Measurements from ENCODE around the gene DNALI1. TPM values are rescaled to one million over a fixed set of nuclear protein-coding genes. Genes with fewer than 3 reads are reported as not detected.

Gene DNALI1
- total and polyA plus RNA-seq, 2 of the 4 experiments (the other 2 are of a cell fraction) = 9.1 to 10.1 TPM

- no peaks in the 10 kb centered on the region for H3K27me3 ChIP-seq (ENCODE audit: control insufficient read depth, insufficient read depth, low read length)
- H4K5ac ChIP-seq (ENCODE audit: low read depth, low read length) = no peak overlapping the region
- DNase-seq = no peak
- no peak overlapping the region for H3K4me3 ChIP-seq (ENCODE audit: insufficient read depth, low read depth, low read length)
- ATAC-seq (ENCODE audit: low read depth) = no peak
- ChIA-PET CTCF (interaction anchor here (1.0 kb wide), 1 partner anchor 9 kb away, joined by 4 read pairs; no protein-coding TSS in a partner anchor), POLR2A (ENCODE audit: unreplicated experiment) (no interaction called here)
- H3K36me3 ChIP-seq (ENCODE audit: control insufficient read depth, insufficient read depth, low read length) = peaks cover 11% of the 10 kb centered on the region
- no peak overlapping the region for H3K14ac ChIP-seq (replicated peaks; ENCODE audit: low read depth, low read length)
- H3K23ac ChIP-seq (ENCODE audit: low read depth, low read length) = no peak overlapping the region
- no peak overlapping the region for H2AK9ac ChIP-seq (replicated peaks; ENCODE audit: low read depth, low read length, poor library complexity)
- H2BK5ac ChIP-seq (ENCODE audit: low read depth, low read length, poor library complexity, severe bottlenecking) = no peak overlapping the region
- no TSS peak for BruUV-seq (replicated peaks)
- H2BK15ac ChIP-seq (ENCODE audit: low read depth, low read length) = no peak overlapping the region
- H3K18ac ChIP-seq (ENCODE audit: low read depth, low read length) = no peak overlapping the region
- H4K91ac ChIP-seq (ENCODE audit: insufficient read depth, low read depth, low read length) = no peak overlapping the region
- H3K4me2 ChIP-seq (ENCODE audit: low read depth, low read length) = peak overlapping the region; percentile 54; the same call in 1 of the 2 replicates
- H4K8ac ChIP-seq (ENCODE audit: low read depth in 2 of 2, low read length in 2 of 2) = no peak overlapping the region
- dilution Hi-C loops (cut with HindIII; ENCODE audit: low sequenced_read_pairs, unreplicated experiment) = no loop called here
- no peak overlapping the region for H3K27ac ChIP-seq (ENCODE audit: insufficient read depth, low read length)
- H3K4ac ChIP-seq (ENCODE audit: low read depth, low read length) = no peak overlapping the region
- peaks cover 3% of the 10 kb centered on the region; the same call in 1 of the 2 replicates for H3K4me1 ChIP-seq (ENCODE audit: control insufficient read depth, insufficient read depth, low read length)
- peaks cover 7% of the 10 kb centered on the region; the same call in 1 of the 2 replicates for H4K20me1 ChIP-seq (ENCODE audit: insufficient read depth, low read length)
- no peak overlapping the region for H3K56ac ChIP-seq (ENCODE audit: extremely low read depth, insufficient read depth, low read length)
- no peak overlapping the region for H2BK120ac ChIP-seq (ENCODE audit: low read depth, low read length)
- intact Hi-C loops (cut with micrococcal nuclease) = no loop called here
- no CpG with 5 or more reads among the region's 6 CpGs for WGBS, 2 experiments (ENCODE audit: extremely low coverage in 2 of 2, insufficient read length in 1 of 2)
- H2AFZ ChIP-seq (replicated peaks; ENCODE audit: low read length, poor library complexity) = no peak overlapping the region
- H3K9me1 ChIP-seq (ENCODE audit: insufficient read depth, low read length) = no peaks in the 10 kb centered on the region
- TF ChIP-seq SMC3 (IDR thresholded peaks at IDR 0.05; ENCODE audit: low read depth, low read length) = no peak
- TF ChIP-seq CHD1 (IDR thresholded peaks at IDR 0.05; ENCODE audit: low read depth, low read length) = no peak
- no peak for TF ChIP-seq RCOR1 (IDR thresholded peaks at IDR 0.05; ENCODE audit: insufficient replicate concordance, low read length)
- TF ChIP-seq MAFK (IDR thresholded peaks at IDR 0.05; ENCODE audit: low read depth, low read length) = no peak
- H2AK5ac ChIP-seq (ENCODE audit: low read depth, low read length) = no peak overlapping the region
- no peak overlapping the region for H2BK20ac ChIP-seq (ENCODE audit: low read depth, low read length)
- H3K9me3 ChIP-seq (ENCODE audit: control insufficient read depth, insufficient read depth, low read length) = no peaks in the 10 kb centered on the region
- in situ Hi-C loops (cut with MboI; ENCODE audit: low sequenced_read_pairs) = loop anchor here (25.0 kb wide), 1 partner anchor 419 kb away; the partner anchor contains the start of genes FHL3 and UTP11
- H3K79me1 ChIP-seq (ENCODE audit: low read depth in 1 of 2, low read length in 2 of 2) = peaks cover 3 to 41% of the 10 kb centered on the region in 2 experiments
- no peak overlapping the region for H3K9ac ChIP-seq (ENCODE audit: low read depth, low read length)
These were observed 37.0 kb downstream of the DNALI1 start for GRCh38 chr1:37593726-37594125.

Measured in IMR-90 (cell line).